Pons (tissue), 1 donor: ENCODE data around the gene PIPOX.

ENCODE experiments used
- DNase-seq: peaks from one replicate; pipeline ENCODE4 v3.0.0-alpha.2; 2016; ENCODE audit warnings: low spot score

The PIPOX gene

DNA sequence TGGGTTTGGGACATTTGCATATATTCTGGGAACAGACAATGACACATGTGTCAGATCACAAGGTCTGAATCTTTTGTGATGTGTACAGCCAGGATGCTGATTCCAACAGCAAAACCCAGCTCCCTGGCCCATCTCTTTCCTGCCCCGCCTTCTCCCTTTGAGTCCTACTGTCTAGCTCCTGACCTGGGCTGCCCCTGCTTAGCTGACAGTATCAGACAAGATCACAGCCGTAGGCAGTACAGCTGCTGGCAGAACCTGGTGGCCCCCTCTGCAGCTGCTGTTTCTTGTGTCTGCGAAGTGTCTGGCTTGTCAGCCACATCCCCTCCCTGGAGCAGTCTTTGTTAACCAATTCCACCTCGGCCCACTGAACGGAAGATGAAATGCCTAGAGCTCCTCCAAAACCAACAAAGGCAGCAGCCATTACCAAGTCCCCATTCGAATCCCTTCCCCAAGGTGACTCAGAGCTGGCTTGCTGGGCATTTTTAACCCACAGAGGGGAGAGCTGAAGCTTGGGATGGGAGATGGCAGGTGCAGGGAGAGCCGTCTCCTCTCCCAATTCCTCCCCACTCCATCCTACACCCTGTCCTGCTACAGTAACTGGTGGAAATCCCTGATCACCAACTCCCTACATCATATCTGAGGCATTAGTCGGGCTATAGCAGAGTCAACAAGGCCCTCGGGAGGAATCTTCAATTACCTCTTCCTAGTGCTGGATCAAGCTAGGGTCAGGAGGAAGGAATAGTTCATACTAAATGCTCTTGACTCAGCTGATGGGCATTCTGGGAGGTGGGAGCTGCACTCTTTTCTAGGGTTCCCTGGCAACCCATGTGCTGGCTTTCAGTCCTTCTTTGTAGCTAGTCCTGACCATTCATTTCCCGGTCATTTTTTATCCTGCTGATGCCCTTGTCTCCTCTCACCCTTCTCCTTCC is 5.8 kb downstream of the PIPOX start:
- no peak for DNase-seq

DNA sequence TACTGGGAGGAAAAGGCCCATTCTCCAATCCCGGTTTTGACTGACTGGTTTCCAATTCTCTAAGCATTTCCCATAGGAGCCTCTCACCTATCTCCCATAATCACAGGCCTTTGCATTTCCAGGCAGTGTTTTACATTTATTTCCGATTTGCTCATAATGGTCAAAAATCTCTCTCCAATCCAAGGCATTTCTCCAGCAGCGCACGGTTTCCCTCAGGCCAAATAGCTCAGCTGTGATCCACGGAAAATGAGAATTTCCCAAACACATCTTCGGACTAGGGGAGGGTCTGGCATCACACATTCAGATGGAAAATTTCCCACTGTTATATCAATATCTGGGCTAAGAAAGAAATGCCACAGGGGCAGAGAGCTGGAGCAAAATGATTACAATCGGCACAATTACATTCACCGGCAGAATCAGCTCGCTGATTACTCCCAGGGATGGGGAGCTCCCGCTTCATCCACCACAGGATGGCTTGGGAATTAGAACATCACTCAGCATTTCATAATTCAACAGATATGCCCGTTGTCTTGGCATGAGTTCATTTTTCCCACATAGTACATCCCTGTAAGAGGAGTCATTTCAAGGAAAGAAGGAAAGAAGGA is 6.7 kb downstream of the PIPOX start:
- DNase-seq, result no peak

DNA sequence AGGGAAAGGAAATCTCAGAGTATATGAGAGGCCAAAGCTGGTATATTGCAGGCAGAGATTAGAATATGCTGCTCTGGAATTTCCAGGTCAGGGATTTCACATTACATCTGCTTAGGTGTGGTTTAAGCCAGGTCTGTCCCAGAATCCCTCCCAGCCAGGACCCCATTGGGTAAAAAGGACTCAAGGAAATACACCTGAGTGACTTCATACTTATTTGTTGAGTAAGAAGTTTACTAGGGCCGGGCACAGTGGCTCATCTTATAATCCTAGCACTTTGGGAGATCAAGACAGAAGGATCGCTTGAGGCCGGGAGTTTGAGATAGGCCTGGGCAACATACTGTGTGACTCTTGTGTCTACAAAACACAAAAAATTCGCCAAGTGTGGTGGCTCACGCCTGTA is 7.2 kb downstream of the PIPOX start:
- DNase-seq, result no peak

DNA sequence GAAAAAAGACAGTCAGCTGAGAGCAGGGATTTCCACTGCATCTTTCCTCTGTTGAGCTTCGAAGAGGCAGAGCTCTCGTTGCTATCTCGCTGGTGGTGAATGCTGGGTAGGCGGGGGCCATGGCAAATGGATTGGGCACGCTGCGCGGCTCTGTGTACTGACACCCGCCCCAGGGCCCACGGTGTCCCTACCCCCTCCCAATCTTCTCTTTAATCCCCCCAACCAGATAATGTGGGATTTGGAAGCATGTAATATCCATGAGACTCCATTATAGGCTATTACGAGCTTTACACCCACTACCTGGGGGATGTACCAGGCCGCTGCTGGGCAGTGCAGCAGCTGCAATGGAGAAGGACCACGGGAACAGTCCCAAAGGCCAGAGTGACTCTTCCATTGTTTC is 8.3 kb downstream of the PIPOX start:
- DNase-seq, result no peak

DNA sequence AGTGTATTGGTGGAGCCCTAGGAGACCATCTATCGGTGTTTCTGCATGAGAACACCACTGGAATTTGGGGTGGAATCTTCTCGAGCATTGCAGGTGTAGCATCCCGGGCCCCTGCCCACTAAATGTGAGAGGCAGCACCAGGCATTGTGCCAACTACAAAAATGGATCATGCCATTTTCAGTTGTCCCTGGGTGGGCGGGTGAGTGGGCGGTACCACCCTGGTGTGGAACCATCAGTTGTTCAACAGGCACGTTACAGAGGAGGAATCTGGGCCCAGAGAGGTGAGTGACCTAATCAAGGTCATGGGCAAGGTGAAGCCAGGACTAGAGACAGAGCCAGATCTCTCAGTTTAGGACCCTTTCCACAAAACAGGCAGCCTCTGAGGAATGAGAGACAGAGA is 8.8 kb downstream of the PIPOX start:
- no peak for DNase-seq

DNA sequence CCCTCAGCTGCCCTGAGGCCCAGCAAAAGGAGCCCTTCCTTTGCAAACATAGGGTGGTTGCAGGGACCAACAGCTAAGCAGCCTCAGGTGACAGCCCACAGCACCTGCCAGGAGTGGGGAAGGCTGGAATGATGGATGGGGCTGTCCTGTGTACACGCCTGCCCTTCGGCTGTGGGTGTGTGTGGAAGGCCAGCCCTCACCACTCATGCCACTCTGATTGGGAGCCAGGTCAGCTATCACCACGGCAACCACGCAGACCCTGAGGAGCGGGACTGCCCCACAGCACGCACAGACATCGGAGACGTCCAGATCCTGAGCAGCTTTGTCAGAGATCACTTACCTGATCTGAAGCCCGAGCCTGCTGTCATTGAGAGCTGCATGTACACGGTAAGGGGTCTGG is 11.9 kb downstream of the PIPOX start:
- no peak for DNase-seq

DNA sequence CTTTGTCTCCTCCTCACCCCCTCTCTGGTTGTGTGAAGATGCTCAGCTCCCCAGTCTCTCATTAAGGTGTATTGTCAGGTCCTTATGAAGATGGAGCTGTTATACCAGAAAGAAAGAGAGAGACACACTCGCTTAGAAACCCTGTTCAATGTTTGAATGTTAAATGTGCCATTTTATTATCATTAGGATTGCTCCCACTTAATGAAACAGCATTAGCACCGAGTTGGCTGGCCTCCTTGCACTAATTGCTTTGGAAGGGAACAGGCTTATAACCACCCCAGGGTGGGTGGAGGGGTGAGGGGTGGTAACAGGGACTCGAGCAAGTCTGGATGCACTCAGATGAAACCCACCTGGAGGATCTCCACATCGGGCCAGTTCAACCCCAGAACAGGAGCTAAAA is 14.4 kb downstream of the PIPOX start:
- DNase-seq, result no peak

DNA sequence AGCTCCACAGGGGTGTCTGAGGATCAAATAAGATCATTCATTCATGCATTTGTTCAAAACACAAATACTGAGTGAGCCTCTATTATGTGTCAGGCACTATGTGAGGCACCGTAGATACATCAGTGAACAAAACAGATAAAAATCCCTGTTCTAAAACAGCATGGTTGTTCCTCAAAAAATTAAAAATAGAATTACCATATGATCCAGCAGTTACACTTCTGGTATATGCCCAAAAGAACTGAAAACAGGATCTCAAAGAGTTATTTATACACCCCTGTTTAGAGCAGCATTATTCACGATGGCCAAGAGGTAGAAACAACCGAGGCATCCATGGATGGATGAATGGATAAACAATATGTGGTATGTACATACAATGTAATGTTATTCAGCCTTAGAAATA is 15.4 kb downstream of the PIPOX start:
- DNase-seq, result no peak

DNA sequence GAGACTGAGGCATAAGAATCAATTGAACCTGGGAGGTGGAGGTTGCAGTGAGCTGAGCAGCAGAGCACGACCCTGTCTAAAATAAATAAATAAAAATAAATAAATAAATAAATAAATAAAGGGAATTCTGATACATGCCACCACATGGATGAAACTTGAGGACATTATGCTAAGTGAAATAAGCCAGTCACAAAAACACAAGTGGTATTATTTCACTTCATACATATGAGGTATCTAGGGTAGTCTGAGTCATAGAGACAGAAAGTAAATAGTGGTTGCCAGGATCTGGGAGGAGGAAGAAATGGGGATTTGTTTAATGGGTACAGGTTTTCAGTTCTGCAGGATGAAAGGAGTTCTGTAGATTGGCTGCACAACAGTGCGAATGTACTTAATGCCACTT is 16.3 kb downstream of the PIPOX start:
- DNase-seq, result no peak

DNA sequence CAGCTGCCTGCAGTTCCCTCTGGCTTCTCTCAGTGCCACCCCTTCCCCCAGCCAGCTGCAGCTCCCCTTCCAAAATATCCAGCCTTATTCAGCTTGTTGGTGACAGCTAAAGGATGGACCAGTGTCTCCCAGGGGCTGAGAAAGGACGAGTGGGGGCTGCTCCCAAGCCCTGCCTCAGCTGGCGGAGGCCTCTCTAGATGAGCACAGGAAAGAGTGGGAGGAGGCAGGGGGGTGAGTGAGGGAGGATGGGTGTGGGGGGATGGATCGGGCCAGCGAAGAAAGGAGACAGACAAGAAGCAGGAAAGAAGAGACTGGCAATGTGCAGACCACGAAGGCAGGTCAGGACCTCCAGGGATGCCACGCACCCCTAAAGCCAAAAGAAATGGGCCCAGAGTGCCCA is 17.5 kb downstream of the PIPOX start:
- DNase-seq, result no peak

DNA sequence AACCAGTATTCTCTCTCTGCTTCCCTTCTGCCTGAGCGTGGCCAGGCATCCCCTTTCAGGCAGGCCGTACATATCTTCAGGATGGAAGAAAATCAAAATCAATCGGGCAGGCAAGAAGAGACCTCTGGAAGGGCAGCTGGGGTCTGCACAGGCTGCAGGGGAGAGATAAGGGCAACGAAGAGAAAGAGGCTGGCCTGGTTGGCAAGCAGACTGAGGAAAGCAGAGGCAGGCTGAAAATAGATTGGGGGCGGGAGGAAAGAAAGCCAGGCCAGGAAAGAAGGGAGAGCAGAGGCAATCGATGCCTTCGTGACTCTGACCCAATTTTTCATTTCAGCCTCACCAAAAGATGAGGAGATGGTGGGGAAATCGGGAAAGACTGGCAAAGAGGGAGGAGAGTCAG is 18.1 kb downstream of the PIPOX start:
- no peak for DNase-seq

DNA sequence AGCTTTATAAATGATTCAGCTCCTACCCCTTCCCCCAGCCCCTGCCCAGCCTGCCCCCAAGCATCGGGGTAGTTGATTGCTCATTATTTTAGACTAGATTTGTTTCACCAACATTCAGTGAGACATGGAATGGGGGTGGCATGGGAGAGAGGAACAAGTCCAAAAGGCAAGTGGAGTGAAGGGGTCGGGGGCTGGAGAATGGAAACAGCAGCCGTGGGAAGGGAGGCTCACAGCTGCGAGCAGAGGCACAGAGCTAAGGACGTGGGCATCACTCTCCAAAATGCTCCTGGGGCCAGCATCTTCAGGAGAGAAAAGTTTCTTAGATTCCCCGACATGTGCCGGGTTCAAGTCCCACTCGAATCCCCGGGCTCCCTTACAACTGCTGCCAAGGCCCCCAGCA is 19.3 kb downstream of the PIPOX start:
- no peak for DNase-seq

DNA sequence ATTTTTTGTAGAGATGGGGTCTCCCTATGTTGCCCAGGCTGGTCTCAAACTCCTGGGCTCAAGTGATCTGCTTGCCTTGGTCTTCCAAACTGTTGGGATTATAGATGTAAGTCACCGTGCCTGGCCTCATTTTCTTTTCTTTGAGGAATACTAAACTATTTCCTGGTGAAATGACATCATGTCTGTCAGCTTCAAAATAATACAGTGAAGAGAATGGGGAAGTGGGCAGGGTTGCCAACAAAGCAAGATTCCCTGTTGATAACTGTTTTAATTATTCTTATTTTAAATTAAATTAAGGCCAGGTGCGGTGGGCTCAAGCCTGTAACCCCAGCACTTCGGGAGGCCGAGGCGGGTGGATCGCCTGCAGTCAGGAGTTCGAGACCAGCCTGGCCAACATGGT is 21.1 kb downstream of the PIPOX start:
- DNase-seq, result no peak

DNA sequence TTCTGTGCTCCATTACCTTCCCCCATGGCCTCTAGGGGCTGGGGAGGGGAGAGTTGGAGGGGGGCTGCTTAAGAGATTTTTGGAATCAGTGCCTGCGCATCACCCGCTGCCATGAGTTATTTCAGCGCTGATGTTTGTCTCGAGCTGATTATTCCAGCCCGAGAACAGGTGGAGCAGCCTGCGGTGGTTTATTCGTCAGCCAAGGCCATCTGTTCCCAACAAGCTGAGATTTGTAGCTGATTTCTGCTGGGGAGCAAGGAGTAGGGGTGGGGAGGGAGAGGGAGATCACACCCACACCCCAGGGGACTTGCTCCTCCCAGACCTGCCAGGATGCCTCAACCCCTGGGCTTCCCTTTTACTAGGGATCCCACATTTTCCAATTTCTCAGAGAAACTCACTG is 23.1 kb downstream of the PIPOX start:
- no peak for DNase-seq

DNA sequence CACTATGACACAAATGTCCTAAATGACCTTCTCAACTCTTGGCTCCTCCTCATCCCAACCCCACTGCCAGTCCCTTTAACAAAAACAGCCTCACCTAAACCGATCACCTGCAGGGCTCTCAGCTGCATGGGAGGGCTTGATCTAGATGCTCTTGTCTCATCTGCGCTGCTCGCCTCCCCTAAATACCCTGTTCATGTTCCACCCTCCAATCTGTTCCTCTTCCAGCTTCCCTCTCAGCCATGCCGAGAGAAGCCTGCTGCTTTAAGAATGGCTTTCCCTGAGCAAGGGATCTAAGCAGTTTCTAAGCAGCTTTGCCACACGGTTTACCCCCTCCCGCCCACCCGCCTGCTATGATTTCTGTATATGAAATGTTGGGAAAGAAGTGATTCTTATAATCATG is 23.7 kb downstream of the PIPOX start:
- DNase-seq, result no peak

DNA sequence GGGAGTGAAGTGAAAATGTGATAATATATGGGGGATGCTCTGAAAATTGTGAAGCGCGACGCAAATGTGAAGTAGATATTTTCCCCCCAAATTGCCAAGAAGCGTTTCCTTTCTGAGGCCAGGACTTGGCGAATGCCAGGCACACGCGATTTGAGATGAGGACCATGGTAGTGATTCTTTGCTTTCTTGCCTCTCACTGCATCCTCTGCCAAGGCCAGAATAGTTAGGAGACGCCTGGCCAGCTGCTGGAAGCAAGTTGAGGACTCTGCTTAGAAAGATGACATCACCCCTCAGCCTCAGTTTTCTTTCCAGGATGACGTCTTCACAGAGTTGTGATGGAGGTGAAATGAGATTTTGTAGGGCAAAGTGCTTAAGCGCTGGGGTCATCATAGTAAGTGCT is 25.9 kb downstream of the PIPOX start:
- DNase-seq, result no peak

DNA sequence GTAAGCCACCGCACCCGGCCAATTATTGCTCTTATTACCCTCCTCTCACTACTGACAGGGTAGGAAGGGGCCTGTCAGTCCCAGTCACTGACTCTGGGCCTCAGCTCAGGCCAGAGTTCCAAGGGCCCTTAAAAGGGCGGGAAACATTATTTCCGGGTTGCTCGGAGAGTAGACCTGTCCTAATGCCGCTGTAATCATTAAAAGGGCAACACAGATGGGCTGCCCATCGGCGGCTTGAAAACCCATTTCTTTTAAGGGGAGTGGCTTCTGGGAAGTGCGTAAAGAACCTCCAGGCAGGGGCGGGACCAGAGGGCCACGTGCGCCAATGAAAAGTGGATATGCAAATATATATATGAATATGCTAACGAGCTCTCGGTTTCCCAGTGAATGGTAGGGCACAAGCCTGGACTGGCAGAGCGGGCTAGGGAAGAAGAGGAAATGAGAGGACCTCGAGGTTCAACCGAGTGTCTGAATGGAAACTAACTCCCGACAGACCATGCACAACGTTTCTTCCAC is 26.6 kb downstream of the PIPOX start:
- DNase-seq, result no peak

DNA sequence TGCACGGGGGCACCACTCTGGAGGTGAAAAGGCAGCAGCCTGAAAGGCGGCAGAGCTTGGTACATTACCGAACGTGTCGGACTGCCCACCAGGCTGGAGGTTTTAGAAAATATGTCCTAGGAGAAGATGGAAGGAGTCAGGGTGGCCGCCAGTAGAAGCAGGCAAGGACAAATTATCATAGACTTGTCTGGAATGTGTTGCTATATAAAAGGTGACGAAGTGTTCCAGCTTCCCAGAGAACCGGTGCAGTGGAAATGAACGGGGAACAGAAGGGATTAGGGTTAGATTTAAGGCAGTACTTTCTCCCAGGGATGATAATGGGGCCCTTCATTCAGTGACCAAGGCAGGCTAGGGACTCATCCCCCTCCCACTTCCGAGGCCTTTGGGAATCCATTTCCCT is 27.4 kb downstream of the PIPOX start:
- DNase-seq, result no peak

DNA sequence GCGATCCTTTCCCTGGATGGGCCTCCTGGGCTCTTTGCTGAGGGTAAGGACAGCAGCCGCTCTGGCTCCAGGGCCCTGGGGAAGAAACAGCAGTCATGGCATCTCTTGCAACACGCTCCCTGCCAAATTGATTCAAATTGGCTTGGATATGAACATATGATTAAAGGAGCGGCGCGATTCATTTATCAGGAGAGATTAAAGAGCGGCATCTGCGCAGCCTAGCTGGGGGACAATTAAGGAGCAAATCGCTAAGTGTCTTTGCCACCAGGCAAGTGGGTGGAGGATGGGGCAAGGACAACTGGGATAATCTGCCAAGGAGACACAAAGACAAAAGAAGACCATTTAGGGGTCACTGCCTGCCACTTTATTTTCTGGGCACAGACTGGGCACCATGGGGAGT is 27.8 kb downstream of the PIPOX start:
- no peak for DNase-seq

DNA sequence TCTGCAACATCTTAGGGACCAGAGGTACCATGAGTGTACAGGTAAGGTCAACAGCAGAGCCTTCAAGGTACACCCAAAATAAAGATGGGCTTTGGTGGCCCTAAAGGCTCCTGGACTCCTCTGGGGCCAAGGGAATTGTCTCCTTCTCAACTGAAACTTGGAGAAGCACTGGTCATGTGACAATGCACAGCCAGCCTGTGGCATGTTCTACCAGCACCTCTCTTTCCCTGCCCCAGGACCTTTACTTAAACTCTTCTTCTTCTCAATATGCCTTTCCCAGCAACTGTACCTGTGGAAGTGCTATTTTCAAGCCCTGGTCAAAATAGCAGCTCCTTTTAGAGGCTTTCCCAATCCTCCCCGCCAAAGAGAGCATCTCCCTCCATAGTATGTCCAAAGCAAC is 28.4 kb downstream of the PIPOX start:
- no peak for DNase-seq

DNA sequence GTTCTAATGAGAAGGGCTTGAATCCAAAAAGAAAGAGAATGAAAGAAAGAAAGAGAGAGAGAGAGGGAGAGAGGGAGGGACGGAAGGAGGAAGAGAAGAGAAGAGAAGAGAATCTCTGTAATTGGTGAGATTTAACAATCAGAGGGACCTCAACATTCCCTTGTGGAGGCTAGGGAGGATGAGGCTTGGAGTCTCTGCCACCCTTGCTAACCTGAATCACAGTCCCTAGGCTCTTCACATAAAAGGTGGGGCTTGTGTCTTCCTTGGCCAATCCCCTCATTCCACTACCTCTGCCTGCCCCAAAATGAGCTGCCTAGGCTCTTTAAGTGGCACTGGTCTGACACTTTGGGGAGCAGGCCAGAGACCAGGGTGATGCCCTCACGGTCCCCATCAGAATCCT is 30.1 kb downstream of the PIPOX start:
- no peak for DNase-seq

DNA sequence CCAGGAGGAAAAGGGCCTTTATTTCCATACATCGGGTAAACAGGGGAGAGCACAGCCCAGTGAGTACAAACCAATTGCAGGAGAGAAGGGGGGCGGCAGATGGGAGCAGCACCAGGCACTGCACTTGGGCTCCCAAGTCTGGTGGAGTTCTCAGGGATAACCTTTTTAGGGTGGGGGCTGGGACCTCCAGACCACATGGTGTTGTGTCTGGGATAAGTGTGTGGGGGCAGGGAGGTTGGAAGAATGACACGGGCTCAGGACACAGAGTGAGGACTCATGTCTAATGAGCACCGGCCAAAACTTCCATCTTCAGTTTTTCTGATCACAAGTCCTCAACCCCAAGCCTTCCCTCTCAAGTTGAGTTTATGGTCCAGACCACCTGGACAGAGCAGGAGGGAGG is 30.6 kb downstream of the PIPOX start:
- DNase-seq, result no peak

DNA sequence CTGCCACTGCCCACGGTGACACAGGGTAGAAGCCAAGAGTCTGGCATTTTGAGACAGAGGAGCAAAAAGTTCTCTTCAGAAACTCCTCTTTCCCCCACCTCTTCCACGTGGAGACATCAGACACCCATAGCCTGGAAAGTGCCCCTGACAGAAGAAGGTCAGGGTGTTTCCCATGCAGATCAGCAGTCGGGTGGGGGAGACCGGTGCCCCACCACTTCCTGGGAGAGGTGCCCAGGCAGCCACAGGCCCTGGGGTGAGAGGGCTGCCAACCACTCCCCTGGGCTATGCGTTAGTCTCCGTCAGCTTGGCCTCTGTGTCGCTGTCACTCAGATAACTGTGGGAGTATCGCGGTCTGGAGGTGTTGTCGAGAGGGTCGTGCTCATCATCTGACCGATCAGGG is 31.5 kb downstream of the PIPOX start:
- DNase-seq, result no peak

DNA sequence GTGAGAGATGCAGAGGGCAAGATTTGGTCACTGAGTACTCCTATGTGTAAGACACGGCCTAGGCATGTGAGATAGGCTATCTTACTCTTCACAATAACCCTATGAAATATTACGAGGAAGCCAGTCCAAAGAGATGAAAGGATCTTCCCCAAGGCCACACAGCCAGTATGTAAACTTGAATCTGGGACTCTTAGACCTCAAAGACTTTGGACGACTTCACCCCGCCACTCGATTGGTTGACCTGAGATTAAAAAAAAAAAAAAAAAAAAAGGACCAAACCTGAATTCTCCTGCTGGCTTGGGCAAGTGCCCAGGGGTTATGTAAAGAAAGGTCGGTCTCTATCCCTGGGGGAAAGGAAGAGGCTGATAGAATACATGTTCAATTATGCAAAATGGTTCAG is 33.1 kb downstream of the PIPOX start:
- no peak for DNase-seq
